Astrocyte of the spinal cord (primary cell): ENCODE data around the gene STX16.

Experiments used
- DNase-seq: peaks from one replicate; pipeline ENCODE4 v3.0.0; 2011; ENCODE audit warnings: low read depth, low spot score
- H3K4me3 ChIP-seq: 2 replicates; pipeline ENCODE4 v1.5.1; 2011; ENCODE audit warnings: low read depth, mild to moderate bottlenecking, low read length, moderate library complexity
- CTCF ChIP-seq: IDR thresholded peaks from 2 replicates; pipeline ENCODE4 v1.5.1; 2012; ENCODE audit warnings: low read depth, mild to moderate bottlenecking, low read length, inconsistent platforms
- in situ Hi-C: cut with HindIII; loops from 2 replicates; pipeline ENCODE4 v1.10.0; 2017; ENCODE audit warnings: low sequenced_read_pairs

STX16 gene

DNA sequence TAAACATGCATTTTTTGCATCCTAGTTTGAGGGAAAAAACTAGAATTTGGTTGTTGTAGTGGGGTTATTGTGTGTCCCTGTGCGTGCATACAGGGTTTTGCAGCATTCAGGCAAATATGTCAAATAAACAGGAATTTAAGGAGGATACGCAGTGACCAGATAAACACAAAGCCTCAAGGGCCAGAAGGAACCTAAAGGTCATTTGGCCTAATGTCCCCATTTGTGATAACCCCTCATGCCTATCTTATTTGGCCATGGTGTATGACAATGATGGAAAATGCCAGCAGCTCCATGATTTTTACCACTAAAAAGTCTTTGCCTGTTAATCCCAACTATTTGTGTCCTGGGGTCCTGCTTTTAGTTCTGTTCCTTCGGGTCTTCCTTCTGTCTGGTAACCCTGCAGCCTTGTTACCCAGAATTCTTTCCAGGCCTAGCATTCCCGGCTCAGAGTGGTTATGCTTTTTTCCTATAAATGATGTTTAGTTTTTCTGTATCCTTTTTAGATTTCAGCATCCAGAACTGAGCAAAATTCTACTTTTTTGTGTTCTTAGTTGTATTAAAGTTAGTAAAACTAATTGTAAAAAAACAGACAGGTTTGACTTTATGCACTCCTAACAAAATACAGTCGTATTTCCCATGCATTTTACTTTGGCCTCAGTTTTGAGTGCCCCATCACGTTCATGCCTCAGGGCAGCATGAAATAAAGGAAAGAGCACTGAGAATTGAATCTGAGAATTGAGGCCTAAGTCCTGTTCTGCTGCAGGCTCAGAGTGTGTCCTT, 4.4 kb downstream of the STX16 start:
- no peak for TF ChIP-seq CTCF
- no peak for DNase-seq
- in situ Hi-C loops, result loop anchor here (25.0 kb wide), 1 partner anchor 418 kb away; the partner anchor contains the start of gene ANKRD60
- H3K4me3 ChIP-seq, result no peak overlapping the region

- H3K4me3 ChIP-seq, result no peak overlapping the region
- in situ Hi-C loops, result loop anchor here (25.0 kb wide), 1 partner anchor 420 kb away; the partner anchor contains the start of gene ANKRD60
- no peak for DNase-seq
- TF ChIP-seq CTCF, result no peak
Observed at GRCh38 chr20:58656831-58657230, 5.7 kb downstream of the STX16 start.

DNA sequence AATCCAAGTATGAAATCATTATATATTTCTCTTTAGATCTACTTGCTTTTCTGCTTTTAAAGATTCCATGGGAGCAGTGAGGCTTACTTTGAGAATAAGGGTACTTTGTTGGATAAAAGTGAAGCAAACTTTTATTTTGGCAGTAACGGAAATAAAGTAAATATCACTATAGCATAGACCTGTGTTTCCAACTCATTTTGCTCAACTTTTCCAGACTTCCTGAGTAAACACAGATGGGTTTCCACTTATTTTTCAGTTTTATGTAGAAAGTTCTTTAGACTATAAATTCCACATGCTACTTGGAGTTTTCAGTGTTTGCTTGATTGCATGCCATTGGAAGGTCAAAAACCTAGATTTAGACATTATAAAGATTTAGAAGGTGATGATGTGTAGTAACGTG, 6.2 kb downstream of the STX16 start:
- DNase-seq, result no peak
- H3K4me3 ChIP-seq, result no peak overlapping the region
- TF ChIP-seq CTCF, result no peak
- in situ Hi-C loops, result loop anchor here (25.0 kb wide), 1 partner anchor 420 kb away; the partner anchor contains the start of gene ANKRD60

DNA sequence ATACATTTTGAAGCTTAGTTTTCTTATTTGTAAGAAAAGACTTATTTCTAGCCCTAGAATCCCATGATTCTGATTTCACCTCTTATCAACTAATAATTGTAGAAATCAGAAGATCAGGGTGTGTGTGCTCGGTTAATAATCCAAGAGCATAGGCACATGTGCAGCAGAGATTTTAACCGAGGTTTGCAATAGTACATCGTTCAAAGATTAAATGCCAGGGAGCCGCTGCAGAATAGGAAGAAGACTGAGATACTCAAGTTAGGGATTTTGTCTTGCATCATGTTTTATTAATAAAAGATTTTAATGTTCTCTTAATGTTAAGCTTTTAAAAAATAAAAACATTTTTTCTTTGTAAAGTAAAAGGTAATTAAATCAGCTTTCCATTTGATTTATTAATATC, 6.9 kb downstream of the STX16 start:
- in situ Hi-C loops, result loop anchor here (25.0 kb wide), 1 partner anchor 421 kb away; the partner anchor contains the start of gene ANKRD60
- no peak for TF ChIP-seq CTCF
- DNase-seq, result no peak
- no peak overlapping the region for H3K4me3 ChIP-seq

DNA sequence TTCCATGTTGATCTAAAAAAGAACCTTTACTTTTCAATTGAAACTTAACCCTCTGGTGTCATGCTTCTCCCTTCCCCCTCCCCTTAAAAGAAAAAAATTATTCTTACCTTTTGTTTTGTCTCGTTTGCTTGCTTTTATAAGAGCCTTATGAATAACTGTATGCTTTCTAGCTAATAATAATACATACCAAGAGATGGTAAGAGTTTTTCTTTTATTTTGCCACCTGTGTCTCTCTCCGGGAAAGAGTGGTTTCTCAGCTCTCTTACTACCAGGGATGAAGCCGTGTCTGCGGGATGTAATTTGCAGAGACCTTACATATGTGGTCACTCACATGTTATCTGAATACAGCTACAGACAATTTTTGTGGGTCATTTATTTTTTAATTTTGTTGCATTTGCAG, 7.7 kb downstream of the STX16 start:
- TF ChIP-seq CTCF, result no peak
- no peak for DNase-seq
- in situ Hi-C loops, result loop anchor here (25.0 kb wide), 1 partner anchor 421 kb away; the partner anchor contains the start of gene ANKRD60
- no peak overlapping the region for H3K4me3 ChIP-seq

DNA sequence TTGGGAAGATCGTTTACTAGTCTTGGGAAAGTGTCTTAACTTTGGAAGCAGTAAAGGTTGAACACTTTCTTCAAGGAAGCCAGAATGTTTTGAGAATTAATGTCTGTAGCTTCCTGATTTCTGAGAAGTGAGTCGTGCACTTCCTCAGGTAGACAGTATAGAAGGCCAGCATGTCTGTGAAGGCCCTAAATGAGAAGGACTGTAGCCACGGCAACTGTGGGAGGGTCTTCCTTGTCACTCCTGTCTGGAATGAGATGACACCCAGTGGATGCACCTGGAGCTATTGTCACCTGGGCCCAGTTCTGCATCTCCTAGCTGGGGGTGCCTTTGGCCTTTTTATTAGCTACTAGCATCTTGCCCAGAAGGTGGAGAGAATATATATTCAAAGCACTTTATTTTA, 8.8 kb downstream of the STX16 start:
- no peak overlapping the region for H3K4me3 ChIP-seq
- TF ChIP-seq CTCF, result no peak
- in situ Hi-C loops, result loop anchor here (25.0 kb wide), 1 partner anchor 423 kb away; the partner anchor contains the start of gene ANKRD60
- DNase-seq, result no peak
